Neural progenitor cell (in vitro differentiated cells): ENCODE measurements around the gene CDC14A. TPM values are rescaled to one million over a fixed set of nuclear protein-coding genes. Genes with fewer than 3 reads are reported as not detected.
"Not testable (repeated sequence)": the region's sequence is repeated elsewhere in the genome, so short reads cannot be mapped to it uniquely, and the experiment has no call there.

Experiments
- DNase-seq: peaks from one replicate; pipeline ENCODE4 v3.0.0-alpha.2; 2016; ENCODE audit warnings: low spot score
- H2AFZ ChIP-seq: fragments of 200-600 bp; sonication (generic); replicated peaks from 2 replicates; pipeline ENCODE4 v1.6.1; 2016; ENCODE audit warnings: antibody characterized with exemption
- H3F3A ChIP-seq: fragments of 200-600 bp; sonication (generic); 2 replicates; pipeline ENCODE4 v1.6.1; 2016; ENCODE audit warnings: antibody characterized with exemption, low read depth
- H3K27ac ChIP-seq: fragments of 200-600 bp; sonication (generic); 2 replicates; pipeline ENCODE4 v1.5.1; 2016; ENCODE audit warnings: mild to moderate bottlenecking
- H3K27me3 ChIP-seq: fragments of 200-600 bp; sonication (generic); 2 replicates; pipeline ENCODE4 v1.6.1; 2016; ENCODE audit warnings: mild to moderate bottlenecking, moderate library complexity
- H3K36me3 ChIP-seq: fragments of 200-600 bp; sonication (generic); 2 replicates; pipeline ENCODE4 v1.5.1; 2016
- H3K4me1 ChIP-seq: fragments of 200-600 bp; sonication (generic); 2 replicates; pipeline ENCODE4 v1.6.1; 2016; ENCODE audit warnings: mixed run types
- H3K4me2 ChIP-seq: fragments of 200-600 bp; sonication (generic); 2 replicates; pipeline ENCODE4 v1.6.1; 2016
- H3K4me3 ChIP-seq: fragments of 200-600 bp; sonication (generic); 2 replicates; pipeline ENCODE4 v1.5.1; 2016
- H3K79me2 ChIP-seq: fragments of 200-600 bp; sonication (generic); 2 replicates; pipeline ENCODE4 v1.6.1; 2016; ENCODE audit warnings: low read depth
- H3K9ac ChIP-seq: fragments of 200-600 bp; sonication (generic); 2 replicates; pipeline ENCODE4 v1.6.1; 2016
- H3K9me3 ChIP-seq: fragments of 200-600 bp; sonication (generic); 2 replicates; pipeline ENCODE4 v1.5.1; 2016; ENCODE audit warnings: low read depth
- H4K20me1 ChIP-seq: fragments of 200-600 bp; sonication (generic); 2 replicates; pipeline ENCODE4 v1.6.1; 2016; ENCODE audit warnings: low read depth
- H3K27ac Mint-ChIP-seq: 3 replicates; pipeline ENCODE4 v1.8.0; 2021; ENCODE audit warnings: mixed read lengths
- H3K27me3 Mint-ChIP-seq: 2 replicates; pipeline ENCODE4 v1.8.0; 2022; ENCODE audit warnings: low read depth, mild to moderate bottlenecking, inconsistent platforms, moderate library complexity, mixed read lengths; ENCODE audit not compliant: insufficient read depth
- H3K36me3 Mint-ChIP-seq: 3 replicates; pipeline ENCODE4 v1.8.0; 2021; ENCODE audit warnings: mixed read lengths
- H3K4me1 Mint-ChIP-seq: 3 replicates; pipeline ENCODE4 v1.8.0; 2021; ENCODE audit warnings: mixed read lengths
- H3K4me3 Mint-ChIP-seq: 3 replicates; pipeline ENCODE4 v1.8.0; 2021; ENCODE audit warnings: mild to moderate bottlenecking, moderate library complexity, mixed read lengths
- H3K9me3 Mint-ChIP-seq: 3 replicates; pipeline ENCODE4 v1.8.0; 2020; ENCODE audit warnings: mixed read lengths
- EZH2 ChIP-seq: fragments of 200-600 bp; sonication (generic); IDR thresholded peaks from 2 replicates; pipeline ENCODE4 v1.6.1; 2017; ENCODE audit warnings: antibody characterized with exemption, mild to moderate bottlenecking, moderate library complexity
- EZH2phosphoT487 ChIP-seq: fragments of 200-600 bp; sonication (generic); IDR thresholded peaks from 2 replicates; pipeline ENCODE4 v1.6.1; 2017; ENCODE audit warnings: antibody characterized with exemption
- total RNA-seq: library from RNA; depleted of rRNA; stranded (reverse); fragments of >200 nt; gene quantifications from 2 replicates; pipeline ENCODE4 v1.2.3, GENCODE V29; 2015; ENCODE audit warnings: low replicate concordance
- TF ChIP-seq, protein P1 (sequence below): fragments of 200-600 bp; sonication (generic); IDR thresholded peaks from 2 replicates; pipeline ENCODE4 v1.5.1; 2017; ENCODE audit warnings: antibody characterized with exemption, mild to moderate bottlenecking

Gene CDC14A
- total RNA-seq, 1 donor from 2014 or later: 37.0 TPM

GRCh38 chr1:100398648-100399047 lies 46.3 kb downstream of the CDC14A start:
- Histone ChIP-seq H2AFZ (no peak overlapping the region), H3K4me3 (no peak overlapping the region), H3K36me3 (no peaks in the 10 kb centered on the region), H3K9ac (no peak overlapping the region), H3K4me1 (peaks cover 9% of the 10 kb centered on the region), H3F3A (no peaks in the 10 kb centered on the region), H3K79me2 (peaks cover 65% of the 10 kb centered on the region), H3K9me3 (no peaks in the 10 kb centered on the region), H3K27ac (no peak overlapping the region), H3K4me2 (no peak overlapping the region), H3K27me3 (no peaks in the 10 kb centered on the region), H4K20me1 (peaks cover 15% of the 10 kb centered on the region)
- TF ChIP-seq EZH2phosphoT487: no peak
- TF ChIP-seq, protein P1, sequence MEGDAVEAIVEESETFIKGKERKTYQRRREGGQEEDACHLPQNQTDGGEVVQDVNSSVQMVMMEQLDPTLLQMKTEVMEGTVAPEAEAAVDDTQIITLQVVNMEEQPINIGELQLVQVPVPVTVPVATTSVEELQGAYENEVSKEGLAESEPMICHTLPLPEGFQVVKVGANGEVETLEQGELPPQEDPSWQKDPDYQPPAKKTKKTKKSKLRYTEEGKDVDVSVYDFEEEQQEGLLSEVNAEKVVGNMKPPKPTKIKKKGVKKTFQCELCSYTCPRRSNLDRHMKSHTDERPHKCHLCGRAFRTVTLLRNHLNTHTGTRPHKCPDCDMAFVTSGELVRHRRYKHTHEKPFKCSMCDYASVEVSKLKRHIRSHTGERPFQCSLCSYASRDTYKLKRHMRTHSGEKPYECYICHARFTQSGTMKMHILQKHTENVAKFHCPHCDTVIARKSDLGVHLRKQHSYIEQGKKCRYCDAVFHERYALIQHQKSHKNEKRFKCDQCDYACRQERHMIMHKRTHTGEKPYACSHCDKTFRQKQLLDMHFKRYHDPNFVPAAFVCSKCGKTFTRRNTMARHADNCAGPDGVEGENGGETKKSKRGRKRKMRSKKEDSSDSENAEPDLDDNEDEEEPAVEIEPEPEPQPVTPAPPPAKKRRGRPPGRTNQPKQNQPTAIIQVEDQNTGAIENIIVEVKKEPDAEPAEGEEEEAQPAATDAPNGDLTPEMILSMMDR: no peak
- no peak for TF ChIP-seq EZH2
- Mint-ChIP-seq H3K4me3 (no peak overlapping the region), H3K4me1 (peaks cover 11% of the 10 kb centered on the region), H3K36me3 (peaks cover 5% of the 10 kb centered on the region), H3K27ac (no peak overlapping the region), H3K9me3 (peaks cover 3% of the 10 kb centered on the region), H3K27me3 (no peaks in the 10 kb centered on the region)
- no peak for DNase-seq

DNA sequence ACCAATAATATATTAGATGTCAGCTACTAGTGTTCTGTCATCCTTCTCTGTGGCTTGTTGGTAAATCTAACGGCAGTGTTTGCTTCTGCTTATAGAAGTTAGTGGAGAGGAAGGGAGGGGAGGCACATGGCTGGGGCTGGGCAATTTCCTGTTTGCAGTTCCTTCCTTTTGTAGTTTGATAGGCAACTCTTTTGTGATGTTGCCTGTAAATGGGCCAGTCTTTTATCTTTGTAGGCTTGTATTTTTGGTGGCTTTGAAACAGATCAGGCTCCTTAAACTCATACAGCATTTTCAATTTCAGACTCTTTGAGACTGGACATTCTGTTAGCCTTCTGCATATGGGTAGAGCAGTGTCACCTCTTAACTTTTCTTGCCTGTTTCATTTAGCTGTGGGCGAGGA lies 48.1 kb downstream of the CDC14A start:
- Histone ChIP-seq H3K4me2 (peak overlapping the region; percentile 6), H3K79me2 (peaks cover 68% of the 10 kb centered on the region), H4K20me1 (peaks cover 12% of the 10 kb centered on the region), H3K27me3 (no peaks in the 10 kb centered on the region), H3K9me3 (no peaks in the 10 kb centered on the region), H3K4me3 (no peak overlapping the region), H3F3A (no peaks in the 10 kb centered on the region), H3K4me1 (peaks cover 9% of the 10 kb centered on the region), H3K27ac (no peak overlapping the region), H2AFZ (no peak overlapping the region), H3K36me3 (no peaks in the 10 kb centered on the region), H3K9ac (no peak overlapping the region)
- peaks cover 3% of the 10 kb centered on the region for H3K9me3 Mint-ChIP-seq
- H3K36me3 Mint-ChIP-seq: peaks cover 8% of the 10 kb centered on the region
- H3K4me3 Mint-ChIP-seq: no peak overlapping the region
- TF ChIP-seq, protein P1: no peak
- TF ChIP-seq EZH2 (no peak), EZH2phosphoT487 (no peak)
- peaks cover 11% of the 10 kb centered on the region for H3K4me1 Mint-ChIP-seq
- peak; percentile 21 for DNase-seq
- peak overlapping the region; percentile 72 for H3K27ac Mint-ChIP-seq
- H3K27me3 Mint-ChIP-seq: no peaks in the 10 kb centered on the region

GRCh38 chr1:100404821-100405220 lies 52.5 kb downstream of the CDC14A start:
- no peak overlapping the region for H3K9ac ChIP-seq
- H3F3A ChIP-seq: no peaks in the 10 kb centered on the region
- peaks cover 9% of the 10 kb centered on the region for H3K4me1 Mint-ChIP-seq
- H3K27ac Mint-ChIP-seq: no peak overlapping the region
- peaks cover 3% of the 10 kb centered on the region for H3K9me3 Mint-ChIP-seq
- no peaks in the 10 kb centered on the region for H3K9me3 ChIP-seq
- peaks cover 7% of the 10 kb centered on the region for H4K20me1 ChIP-seq
- no peak overlapping the region for H3K4me3 Mint-ChIP-seq
- no peak overlapping the region for H3K27ac ChIP-seq
- H3K79me2 ChIP-seq: peaks cover 80% of the 10 kb centered on the region
- no peak overlapping the region for H2AFZ ChIP-seq
- H3K36me3 ChIP-seq: peaks cover 5% of the 10 kb centered on the region
- no peak overlapping the region for H3K4me3 ChIP-seq
- no peak for TF ChIP-seq EZH2phosphoT487
- TF ChIP-seq, protein P1: no peak
- no peak for TF ChIP-seq EZH2
- H3K4me2 ChIP-seq: no peak overlapping the region
- H3K36me3 Mint-ChIP-seq: peaks cover 32% of the 10 kb centered on the region
- peaks cover 9% of the 10 kb centered on the region for H3K4me1 ChIP-seq
- no peaks in the 10 kb centered on the region for H3K27me3 Mint-ChIP-seq
- H3K27me3 ChIP-seq: no peaks in the 10 kb centered on the region
- DNase-seq: no peak

GRCh38 chr1:100405902-100406301 lies 53.6 kb downstream of the CDC14A start:
- not testable (repeated sequence) for H3K27ac Mint-ChIP-seq, H3K9ac ChIP-seq, H3K4me1 ChIP-seq, H3K27ac ChIP-seq, H2AFZ ChIP-seq, H3K4me3 Mint-ChIP-seq, H3F3A ChIP-seq, DNase-seq, H3K27me3 Mint-ChIP-seq, H3K27me3 ChIP-seq, H3K36me3 ChIP-seq, H3K4me2 ChIP-seq, H3K4me3 ChIP-seq, H3K9me3 ChIP-seq, H3K4me1 Mint-ChIP-seq, H4K20me1 ChIP-seq, H3K9me3 Mint-ChIP-seq
- H3K79me2 ChIP-seq: peaks cover 69% of the 10 kb centered on the region
- peaks cover 32% of the 10 kb centered on the region for H3K36me3 Mint-ChIP-seq

- not testable (repeated sequence) for H3K27me3 ChIP-seq, H3K27me3 Mint-ChIP-seq, H3K4me2 ChIP-seq, H3K27ac Mint-ChIP-seq, H2AFZ ChIP-seq, H3K4me1 Mint-ChIP-seq, H3K9me3 Mint-ChIP-seq, DNase-seq, H3F3A ChIP-seq, H3K9ac ChIP-seq, H3K27ac ChIP-seq, H3K4me3 Mint-ChIP-seq, H3K36me3 ChIP-seq, H3K4me3 ChIP-seq, H3K9me3 ChIP-seq
- H3K4me1 ChIP-seq: peaks cover 11% of the 10 kb centered on the region
- H3K36me3 Mint-ChIP-seq: peaks cover 30% of the 10 kb centered on the region
- H3K79me2 ChIP-seq: peaks cover 56% of the 10 kb centered on the region
- H4K20me1 ChIP-seq: peaks cover 17% of the 10 kb centered on the region
These were observed 55.1 kb downstream of the CDC14A start for GRCh38 chr1:100407390-100407789.
